GM12891 (cell line): ENCODE results near the gene HP1BP3. TPM values are rescaled to one million over a fixed set of nuclear protein-coding genes. Genes with fewer than 3 reads are reported as not detected.
A peak's percentile ranks its signal among the peaks of the same experiment; 100 is the strongest.

Experiments used
- DNase-seq: peaks from one replicate; pipeline ENCODE4 v3.0.0; 2011; ENCODE audit warnings: low spot score; ENCODE audit not compliant: insufficient read length
- FAIRE-seq: peaks from 2 replicates; lab custom pipeline; 2011; peaks lifted over from hg19 to GRCh38; lab: Jason Lieb, UNC
- PAX5 ChIP-seq: IDR thresholded peaks from 2 replicates; pipeline ENCODE4 v1.6.1; 2011; ENCODE audit warnings: low read length, moderate library complexity, mild to moderate bottlenecking; ENCODE audit not compliant: insufficient read depth, severe bottlenecking
- POLR2A ChIP-seq: IDR thresholded peaks from 2 replicates; pipeline ENCODE4 v1.6.1; 2011; ENCODE audit warnings: low read depth, low read length, control low read depth
- POLR2AphosphoS5 ChIP-seq: IDR thresholded peaks from 2 replicates; pipeline ENCODE4 v1.6.1; 2011; ENCODE audit warnings: low read depth, low read length, control low read depth
- POU2F2 ChIP-seq: IDR thresholded peaks from 2 replicates; pipeline ENCODE4 v1.6.1; 2011; ENCODE audit warnings: low read depth, mild to moderate bottlenecking, control low read depth, low read length, moderate library complexity
- SPI1 ChIP-seq: IDR thresholded peaks from 2 replicates; pipeline ENCODE4 v1.6.1; 2011; ENCODE audit warnings: low read depth, low read length, control low read depth
- TAF1 ChIP-seq: IDR thresholded peaks from 2 replicates; pipeline ENCODE4 v1.6.1; 2011; ENCODE audit warnings: low read depth, low read length, control low read depth
- polyA plus RNA-seq: library from polyadenylated mRNA; unstranded; fragments of >200 nt; gene quantifications from one replicate; pipeline ENCODE4 v1.2.1, GENCODE V29; 2012; ENCODE audit warnings: low read depth, missing spikeins, inconsistent platforms; ENCODE audit not compliant: missing spikeins

The HP1BP3 gene, protein sequence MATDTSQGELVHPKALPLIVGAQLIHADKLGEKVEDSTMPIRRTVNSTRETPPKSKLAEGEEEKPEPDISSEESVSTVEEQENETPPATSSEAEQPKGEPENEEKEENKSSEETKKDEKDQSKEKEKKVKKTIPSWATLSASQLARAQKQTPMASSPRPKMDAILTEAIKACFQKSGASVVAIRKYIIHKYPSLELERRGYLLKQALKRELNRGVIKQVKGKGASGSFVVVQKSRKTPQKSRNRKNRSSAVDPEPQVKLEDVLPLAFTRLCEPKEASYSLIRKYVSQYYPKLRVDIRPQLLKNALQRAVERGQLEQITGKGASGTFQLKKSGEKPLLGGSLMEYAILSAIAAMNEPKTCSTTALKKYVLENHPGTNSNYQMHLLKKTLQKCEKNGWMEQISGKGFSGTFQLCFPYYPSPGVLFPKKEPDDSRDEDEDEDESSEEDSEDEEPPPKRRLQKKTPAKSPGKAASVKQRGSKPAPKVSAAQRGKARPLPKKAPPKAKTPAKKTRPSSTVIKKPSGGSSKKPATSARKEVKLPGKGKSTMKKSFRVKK
- 84.8 TPM for polyA plus RNA-seq

DNA sequence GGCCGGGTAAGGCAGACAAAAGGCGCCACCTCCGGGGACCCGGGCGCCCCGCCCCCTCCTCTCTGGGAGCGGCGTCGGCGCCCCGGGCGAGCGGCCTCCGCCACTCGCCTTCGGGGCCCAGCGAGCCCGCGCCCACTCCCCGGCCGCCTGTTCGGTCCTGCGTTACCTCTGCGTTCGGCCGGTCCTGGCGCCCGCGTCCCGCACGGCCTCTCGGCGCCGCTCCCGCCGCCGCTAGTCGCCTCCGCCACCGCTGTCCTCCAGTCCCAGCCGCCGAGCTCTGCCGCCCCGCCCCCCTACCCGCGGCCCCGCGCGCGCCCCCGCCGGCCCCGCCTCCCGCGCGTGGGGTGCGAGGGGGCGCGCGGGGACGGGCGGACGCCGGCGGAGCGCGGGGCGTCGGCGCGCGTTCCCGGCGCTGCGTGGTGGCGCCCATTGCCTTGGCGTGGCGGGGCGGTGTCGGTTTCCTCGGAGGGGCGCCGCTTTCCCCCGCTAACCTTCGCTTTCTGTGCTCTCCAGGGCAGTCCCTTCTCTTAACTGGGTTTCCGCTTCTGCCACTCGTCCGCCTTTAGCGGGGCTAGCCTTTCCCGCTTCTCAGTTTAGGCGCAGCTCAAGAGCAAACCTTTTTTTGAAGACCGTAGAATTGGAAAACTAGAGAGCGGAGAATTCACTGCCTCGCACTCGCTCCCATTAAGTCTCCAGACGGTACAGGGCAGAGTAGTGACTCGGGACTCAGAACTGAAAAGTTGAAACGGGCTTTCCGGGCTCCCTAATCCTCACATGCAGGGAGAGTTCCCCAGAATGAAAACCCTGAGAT lies at the start of gene HP1BP3:
Gene HP1BP3, minus strand, starts transcription at position 279 of the 811 bp plus-strand sequence. CDS start 6,867 bp downstream, outside the sequence.
- FAIRE-seq (peak; percentile 82), DNase-seq (peak; percentile 68)
- TF ChIP-seq TAF1 = peak; percentile 31; the same call in 1 of the 2 replicates
- no peak for TF ChIP-seq SPI1
- TF ChIP-seq POLR2A = peak; percentile 63; the same call in 1 of the 2 replicates

DNA sequence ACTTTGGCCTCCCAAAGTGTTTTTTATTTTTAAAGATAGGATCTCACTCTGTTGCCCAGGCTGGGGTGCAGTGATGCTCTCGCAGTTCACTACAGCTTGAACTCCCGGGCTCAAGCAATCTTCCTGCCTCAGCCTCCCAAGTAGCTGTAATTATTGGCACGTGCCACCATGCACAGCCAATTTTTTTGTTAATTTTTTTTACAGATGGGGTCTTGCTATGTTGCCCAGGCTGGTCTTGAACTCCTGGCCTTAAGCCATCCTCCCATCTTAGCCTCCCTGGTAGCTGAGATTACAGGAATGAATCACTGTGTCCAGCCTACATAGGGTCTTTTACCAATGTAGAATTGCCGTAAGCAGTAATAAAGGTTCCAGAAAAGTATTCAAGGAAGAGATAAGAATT lies 49.1 kb upstream of the HP1BP3 start:
- DNase-seq (no peak), FAIRE-seq (no peak)
- no peak for TF ChIP-seq TAF1
- TF ChIP-seq PAX5 = no peak
- TF ChIP-seq POLR2A = no peak
- no peak for TF ChIP-seq SPI1

DNA sequence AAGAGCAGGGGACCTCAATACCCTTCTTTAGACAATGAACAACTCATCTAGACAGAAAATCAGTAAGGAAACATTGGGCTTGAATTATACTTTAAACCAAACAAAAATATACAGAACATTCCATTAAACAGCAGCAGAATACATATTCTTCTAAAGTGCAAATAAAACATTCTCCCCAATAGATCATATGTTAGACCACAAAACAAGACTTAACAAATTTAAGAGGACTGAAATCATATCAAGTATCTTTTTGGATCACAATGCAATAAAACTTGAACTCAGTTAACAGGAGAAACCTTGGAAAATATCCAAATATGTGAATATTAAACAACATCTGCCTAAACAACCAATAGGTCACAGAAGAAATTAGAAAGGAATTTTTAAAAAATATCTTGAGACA lies 47.7 kb upstream of the HP1BP3 start:
- TF ChIP-seq POU2F2 = no peak
- no peak for TF ChIP-seq POLR2A
- no peak for TF ChIP-seq SPI1
- TF ChIP-seq PAX5 = no peak
- DNase-seq (no peak), FAIRE-seq (no peak)

DNA sequence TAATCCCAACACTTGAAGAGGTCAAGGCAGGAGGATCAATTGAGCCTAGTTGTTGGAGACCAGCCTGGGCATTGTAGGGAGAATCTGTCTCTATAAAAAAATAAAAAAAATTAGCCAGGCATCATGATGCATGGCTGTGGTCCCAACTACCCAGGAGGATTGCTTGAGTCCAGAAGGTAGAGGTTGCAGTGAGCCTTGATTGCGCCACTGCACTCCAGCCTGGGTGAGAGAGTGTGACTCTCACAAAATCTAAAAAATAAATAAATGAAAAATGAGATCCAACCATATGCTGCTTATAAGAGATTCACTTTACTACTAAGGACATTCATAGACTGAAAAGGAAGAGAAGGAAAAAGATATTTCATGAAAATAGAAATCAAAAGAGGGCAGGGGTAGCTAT lies 47.1 kb upstream of the HP1BP3 start:
- DNase-seq (no peak), FAIRE-seq (no peak)
- no peak for TF ChIP-seq POLR2A
- TF ChIP-seq SPI1 = no peak

DNA sequence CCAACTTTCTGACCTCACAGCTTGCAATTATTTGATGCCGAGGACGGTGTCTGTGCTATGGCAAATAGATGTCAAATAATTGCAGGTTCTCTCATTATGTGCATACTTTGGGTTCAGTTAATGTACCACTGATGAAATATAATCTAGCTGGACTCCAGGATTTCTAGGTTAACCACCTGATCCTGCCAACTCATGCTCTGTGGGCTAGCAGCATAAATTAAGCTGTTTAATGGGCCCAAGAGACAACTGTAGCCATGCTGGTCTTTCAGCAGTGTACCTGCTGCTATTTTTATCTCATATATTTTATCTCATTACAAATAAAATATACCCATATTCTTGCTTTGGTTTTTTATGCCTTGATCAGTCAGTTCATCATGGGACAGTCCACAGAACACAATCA lies 43.3 kb upstream of the HP1BP3 start:
- no peak for FAIRE-seq

DNA sequence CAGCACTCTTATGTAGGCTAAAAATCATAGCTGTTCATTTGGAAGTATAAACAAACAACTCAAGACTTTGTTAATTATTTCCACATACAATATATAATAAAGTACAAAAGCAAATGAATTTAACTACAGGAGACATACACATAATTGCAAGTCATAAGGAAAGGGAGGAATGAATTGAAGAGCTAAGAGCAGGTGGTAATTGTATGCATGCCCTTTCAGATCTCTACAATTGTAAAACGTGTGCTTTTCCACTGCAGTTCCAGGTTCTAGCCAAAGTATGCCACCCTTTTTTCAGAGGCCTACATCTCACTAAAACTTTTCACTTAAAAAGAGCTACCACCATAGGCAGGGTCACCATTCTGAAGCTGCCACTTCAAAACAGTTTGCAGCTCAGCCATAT lies 42.8 kb upstream of the HP1BP3 start:
- no peak for TF ChIP-seq POLR2AphosphoS5
- TF ChIP-seq POU2F2 = no peak
- TF ChIP-seq PAX5 = no peak
- no peak for TF ChIP-seq SPI1
- TF ChIP-seq TAF1 = no peak
- no peak for TF ChIP-seq POLR2A
- DNase-seq (no peak), FAIRE-seq (no peak)

More for the DNA sequence above, 43.3 kb upstream of the HP1BP3 start:
- DNase-seq = no peak
- no peak for TF ChIP-seq PAX5
- no peak for TF ChIP-seq POLR2A
- TF ChIP-seq POU2F2 = no peak
- TF ChIP-seq POLR2AphosphoS5 = no peak
- no peak for TF ChIP-seq SPI1
- no peak for TF ChIP-seq TAF1

DNA sequence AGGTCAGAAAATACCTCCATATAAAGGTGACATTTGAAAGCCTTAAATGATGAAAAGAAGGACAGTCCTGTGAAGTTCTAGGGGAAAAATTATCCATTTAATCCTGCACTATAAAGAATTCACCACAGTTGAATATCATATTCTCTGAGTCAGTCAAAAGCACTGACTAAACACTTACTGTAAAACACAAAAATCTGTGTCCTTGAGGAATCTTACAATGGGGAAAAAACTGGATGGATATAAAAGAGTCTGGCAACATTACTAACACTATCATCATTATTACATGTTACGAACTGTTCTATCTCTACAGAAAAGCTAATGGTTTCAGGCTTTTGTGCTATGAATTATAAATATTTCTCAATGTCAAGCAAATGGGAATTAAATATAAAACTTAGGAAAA lies 42.4 kb upstream of the HP1BP3 start:
- TF ChIP-seq POU2F2 (no peak), POLR2A (no peak), POLR2AphosphoS5 (no peak), TAF1 (no peak), SPI1 (no peak), PAX5 (no peak)
- no peak for DNase-seq

DNA sequence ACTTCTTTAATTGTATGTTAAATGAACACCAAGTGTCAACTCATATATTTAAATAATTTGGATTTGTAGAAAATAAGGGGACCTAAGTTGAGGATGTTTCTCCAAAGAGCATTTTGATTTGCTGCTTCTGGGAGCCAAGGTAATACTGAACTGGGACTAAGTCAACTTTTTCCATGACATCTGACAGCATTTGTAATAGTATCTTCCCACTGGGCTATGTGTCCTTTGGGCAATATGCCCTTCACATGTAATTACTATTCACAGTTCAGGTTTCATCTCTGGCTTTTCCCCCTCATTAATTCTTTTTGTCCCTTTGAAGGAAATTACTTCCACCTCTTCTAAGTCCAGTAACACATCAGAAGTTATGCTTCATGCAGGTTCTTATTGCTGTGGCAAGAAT lies 36.7 kb upstream of the HP1BP3 start:
- DNase-seq (no peak), FAIRE-seq (no peak)
- TF ChIP-seq POLR2A = no peak
- no peak for TF ChIP-seq TAF1
- TF ChIP-seq PAX5 = no peak
- TF ChIP-seq POU2F2 = no peak
- no peak for TF ChIP-seq SPI1
- TF ChIP-seq POLR2AphosphoS5 = no peak

More for the DNA sequence above, 42.4 kb upstream of the HP1BP3 start:
- no peak for FAIRE-seq

DNA sequence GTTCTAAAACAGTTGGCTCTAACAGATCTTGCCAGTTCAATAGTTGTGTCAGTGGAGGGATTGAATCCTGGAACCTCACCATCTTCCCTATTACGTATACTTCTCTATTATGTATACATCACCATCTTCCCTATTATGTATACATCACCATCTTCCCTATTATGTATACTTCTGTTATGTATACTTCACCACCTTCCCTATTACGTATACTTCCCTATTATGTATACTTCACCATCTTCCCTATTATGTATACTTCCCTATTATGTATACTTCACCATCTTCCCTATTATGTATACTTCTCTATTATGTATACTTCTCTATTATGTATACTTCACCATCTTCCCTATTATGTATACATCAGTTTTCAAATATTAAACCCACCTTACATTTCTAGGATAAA lies 34.4 kb upstream of the HP1BP3 start:
- TF ChIP-seq POU2F2 (no peak), SPI1 (no peak), POLR2AphosphoS5 (no peak), POLR2A (no peak), TAF1 (no peak), PAX5 (no peak)
- DNase-seq (no peak), FAIRE-seq (no peak)

DNA sequence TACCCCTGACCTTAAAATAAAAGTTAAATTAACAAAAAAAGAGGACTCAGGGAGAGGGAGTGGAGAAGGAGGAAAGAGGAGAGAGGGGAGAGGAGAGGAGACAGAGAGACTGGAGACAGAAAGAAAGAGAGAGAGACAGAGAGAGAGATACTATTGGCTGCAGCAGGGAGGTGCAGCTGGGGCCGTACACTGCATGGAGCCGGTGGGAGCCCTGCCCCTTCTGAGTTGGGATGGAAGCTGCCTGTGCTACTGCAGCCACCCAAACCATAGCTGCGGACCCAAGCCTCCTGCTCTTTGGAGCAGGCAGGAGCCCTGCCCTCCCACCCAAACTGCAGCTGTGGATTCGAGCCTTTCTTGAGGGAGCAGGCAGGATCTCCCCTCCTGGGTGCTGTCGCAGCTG lies 32.7 kb upstream of the HP1BP3 start:
- FAIRE-seq (no peak), DNase-seq (no peak)
- TF ChIP-seq TAF1 (no peak), POU2F2 (no peak), POLR2AphosphoS5 (no peak)
